NAMALWA (cell line): ENCODE results near the gene WDTC1.

Source experiments
- DNase-seq: peaks from one replicate; pipeline ENCODE4 v3.0.0-alpha.2; 2015; ENCODE audit warnings: low spot score

The WDTC1 gene

GRCh38 chr1:27335506-27336422 lies 101.3 kb downstream of the WDTC1 start:
- no peak for DNase-seq

GRCh38 chr1:27336756-27337155 lies 102.3 kb downstream of the WDTC1 start:
- no peak for DNase-seq

- no peak for DNase-seq
Observed at GRCh38 chr1:27338751-27339150, 104.3 kb downstream of the WDTC1 start.

GRCh38 chr1:27339213-27339612 lies 104.8 kb downstream of the WDTC1 start:
- DNase-seq: no peak

- peak; percentile 85 for DNase-seq
Observed at GRCh38 chr1:27341525-27342252, 107.3 kb downstream of the WDTC1 start, which contains the start of gene SYTL1. TSS of gene SYTL1 (plus strand) at chr1:27342022. CDS start at chr1:27345335, 3,313 bp downstream.

- DNase-seq: peak; percentile 64
Observed at GRCh38 chr1:27342391-27342777, 108.0 kb downstream of the WDTC1 start.

- peak; percentile 64 for DNase-seq
Observed at GRCh38 chr1:27342778-27343638, 108.6 kb downstream of the WDTC1 start.

GRCh38 chr1:27343639-27344025 lies 109.2 kb downstream of the WDTC1 start:
- DNase-seq: no peak

GRCh38 chr1:27345272-27345671 lies 110.8 kb downstream of the WDTC1 start:
- DNase-seq: no peak

- no peak for DNase-seq
Observed at GRCh38 chr1:27346357-27346756, 111.9 kb downstream of the WDTC1 start.

- no peak for DNase-seq
Observed at GRCh38 chr1:27346991-27347624, 112.7 kb downstream of the WDTC1 start.

- DNase-seq: no peak
Observed at GRCh38 chr1:27348861-27349783, 114.7 kb downstream of the WDTC1 start.

GRCh38 chr1:27349784-27350662 lies 115.6 kb downstream of the WDTC1 start:
- no peak for DNase-seq

GRCh38 chr1:27350663-27351540 lies 116.5 kb downstream of the WDTC1 start:
- DNase-seq: no peak

GRCh38 chr1:27351541-27352107 lies 117.2 kb downstream of the WDTC1 start:
- DNase-seq: no peak

- no peak for DNase-seq
Observed at GRCh38 chr1:27353166-27353565, 118.7 kb downstream of the WDTC1 start.

GRCh38 chr1:27353629-27354028 lies 119.2 kb downstream of the WDTC1 start:
- DNase-seq: no peak

- no peak for DNase-seq
Observed at GRCh38 chr1:27355683-27356082, 121.3 kb downstream of the WDTC1 start.
